Peyer's patch (tissue), 4 donors: Measurements from ENCODE around the gene OR14A2. TPM values are rescaled to one million over a fixed set of nuclear protein-coding genes. Genes with fewer than 3 reads are reported as not detected.
"Not testable (repeated sequence)": the region's sequence is repeated elsewhere in the genome, so short reads cannot be mapped to it uniquely, and the experiment has no call there.

ENCODE experiments used
- DNase-seq, 3 donors: peaks; one replicate each; pipeline ENCODE4 v3.0.0-alpha.2; 2017 to 2019
- H3K27ac ChIP-seq, 4 donors: fragments of 200-600 bp; sonication (generic); one replicate each; pipeline ENCODE4 v1.5.1; 2016 to 2019
- H3K27me3 ChIP-seq, 2 donors: fragments of 200-600 bp; sonication (generic); one replicate each; pipeline ENCODE4 v1.5.1; 2019
- H3K36me3 ChIP-seq, 3 donors: fragments of 200-600 bp; sonication (generic); one replicate each; pipeline ENCODE4 v1.5.1; 2016 to 2019
- H3K4me1 ChIP-seq, 4 donors: fragments of 200-600 bp; sonication (generic); one replicate each; pipeline ENCODE4 v1.5.1; 2016 to 2019
- H3K4me3 ChIP-seq, 4 donors: fragments of 200-600 bp; sonication (generic); 1 replicate in 3 of 4; 2 replicates in 1 of 4; pipeline ENCODE4 v1.5.1; 2016 to 2019; ENCODE audit warnings: mild to moderate bottlenecking in 1 of 4
- H3K9me3 ChIP-seq, 4 donors: fragments of 200-600 bp; sonication (generic); one replicate each; pipeline ENCODE4 v1.5.1; 2016 to 2019; ENCODE audit warnings: mild to moderate bottlenecking in 1 of 4
- POLR2A ChIP-seq, 2 donors: fragments of 450-650 bp; IDR thresholded peaks; one replicate each; pipeline ENCODE4 v1.5.1; 2017; ENCODE audit warnings: antibody characterized with exemption in 2 of 2, mild to moderate bottlenecking in 2 of 2, moderate library complexity in 2 of 2
- total RNA-seq, 4 donors: library from RNA; depleted of rRNA; stranded (reverse); fragments of >200 nt; gene quantifications; one replicate each; pipeline ENCODE4 v1.1.0, GENCODE V29; 2016
- TF ChIP-seq, protein P1 (sequence below), 6 experiments: fragments of 450-650 bp in 4 of 6; fragments of 200-600 bp in 2 of 6; sonication (generic) in 1 of 6; IDR thresholded peaks; one replicate each; pipeline ENCODE4 v1.5.1; 2017 to 2019; ENCODE audit warnings: antibody characterized with exemption in 6 of 6, mild to moderate bottlenecking in 3 of 6, moderate library complexity in 1 of 6

The OR14A2 gene
- not detected for total RNA-seq

DNA sequence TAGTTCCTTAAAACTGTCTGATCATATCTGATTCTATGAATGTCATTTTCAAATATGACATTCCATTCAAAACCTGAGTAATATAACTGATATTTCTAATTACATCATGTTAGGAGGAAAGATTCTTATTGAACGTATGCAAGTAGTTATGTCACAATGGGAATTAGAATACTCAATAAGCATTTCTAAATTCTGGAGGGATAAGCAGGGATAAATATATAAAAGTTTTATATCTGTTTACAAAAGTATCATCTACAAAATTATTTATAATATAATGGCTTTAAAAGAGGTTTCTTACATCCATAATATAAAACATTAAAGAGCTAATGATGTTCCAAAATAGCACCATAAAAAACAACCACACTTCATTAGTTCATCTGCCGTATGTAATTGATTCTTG lies at the start of gene OR14A2:
TSS of gene OR14A2 (minus strand) at position 101 of the 400 bp plus-strand sequence.
- H3K4me1 ChIP-seq = no peaks in the 10 kb centered on the region
- H3K27me3 ChIP-seq = no peaks in the 10 kb centered on the region
- no peak within 1 kb of the TSS for H3K4me3 ChIP-seq
- H3K36me3 ChIP-seq = no peaks in the 10 kb centered on the region
- no peak for DNase-seq
- H3K9me3 ChIP-seq = peaks cover 0 to 20% (median 0%) of the 10 kb centered on the region in 4 donors
- TF ChIP-seq, protein P1, sequence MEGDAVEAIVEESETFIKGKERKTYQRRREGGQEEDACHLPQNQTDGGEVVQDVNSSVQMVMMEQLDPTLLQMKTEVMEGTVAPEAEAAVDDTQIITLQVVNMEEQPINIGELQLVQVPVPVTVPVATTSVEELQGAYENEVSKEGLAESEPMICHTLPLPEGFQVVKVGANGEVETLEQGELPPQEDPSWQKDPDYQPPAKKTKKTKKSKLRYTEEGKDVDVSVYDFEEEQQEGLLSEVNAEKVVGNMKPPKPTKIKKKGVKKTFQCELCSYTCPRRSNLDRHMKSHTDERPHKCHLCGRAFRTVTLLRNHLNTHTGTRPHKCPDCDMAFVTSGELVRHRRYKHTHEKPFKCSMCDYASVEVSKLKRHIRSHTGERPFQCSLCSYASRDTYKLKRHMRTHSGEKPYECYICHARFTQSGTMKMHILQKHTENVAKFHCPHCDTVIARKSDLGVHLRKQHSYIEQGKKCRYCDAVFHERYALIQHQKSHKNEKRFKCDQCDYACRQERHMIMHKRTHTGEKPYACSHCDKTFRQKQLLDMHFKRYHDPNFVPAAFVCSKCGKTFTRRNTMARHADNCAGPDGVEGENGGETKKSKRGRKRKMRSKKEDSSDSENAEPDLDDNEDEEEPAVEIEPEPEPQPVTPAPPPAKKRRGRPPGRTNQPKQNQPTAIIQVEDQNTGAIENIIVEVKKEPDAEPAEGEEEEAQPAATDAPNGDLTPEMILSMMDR (IDR thresholded peaks at IDR 0.05) = no peak
- no peak for TF ChIP-seq POLR2A (IDR thresholded peaks at IDR 0.05)
- H3K27ac ChIP-seq = no peak within 1 kb of the TSS

DNA sequence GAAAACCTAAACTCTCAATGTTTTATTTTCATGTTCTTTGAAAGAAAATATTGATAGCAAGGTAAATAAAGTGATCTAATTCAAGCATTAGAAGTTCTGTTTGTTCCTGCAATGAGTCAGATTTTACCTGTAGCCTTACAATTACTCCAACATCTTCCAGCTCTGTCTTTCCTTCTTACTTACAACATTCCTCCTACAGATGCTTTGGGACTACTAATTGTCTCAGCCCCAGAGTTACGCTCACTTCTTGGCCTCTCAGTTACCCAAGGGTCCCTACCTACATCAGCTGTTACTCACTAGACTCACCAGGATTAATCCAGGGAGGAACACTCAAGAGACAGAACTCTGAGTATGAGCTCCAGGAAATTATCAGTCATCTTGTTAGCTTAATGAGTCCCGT lies 49.6 kb upstream of the OR14A2 start:
- no peak for TF ChIP-seq POLR2A (IDR thresholded peaks at IDR 0.05)
- TF ChIP-seq, protein P1 (IDR thresholded peaks at IDR 0.05) = no peak
- Histone ChIP-seq H3K27ac (no peak overlapping the region), H3K4me3 (no peak overlapping the region), H3K9me3 (peaks cover 0 to 4% (median 0%) of the 10 kb centered on the region in 4 donors), H3K36me3 (no peaks in the 10 kb centered on the region), H3K4me1 (no peaks in the 10 kb centered on the region), H3K27me3 (no peaks in the 10 kb centered on the region)
- DNase-seq = no peak

DNA sequence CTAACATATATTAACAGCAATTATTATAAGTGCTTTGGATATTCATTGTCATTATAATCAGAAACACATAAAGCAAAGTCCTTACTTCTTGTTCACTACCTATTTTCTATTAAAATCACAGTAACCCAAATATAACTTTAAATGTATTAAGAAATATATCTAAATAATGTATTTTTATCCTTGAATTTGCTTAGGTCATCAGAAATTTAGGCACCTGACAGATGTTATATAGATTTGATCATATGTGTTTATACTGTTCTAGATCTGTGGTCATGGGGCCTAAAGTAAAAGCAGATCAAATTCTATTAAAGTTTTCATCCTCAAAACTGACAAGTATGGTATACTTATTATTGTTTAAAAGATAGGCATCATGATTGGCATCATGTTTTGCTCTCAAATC lies 21.7 kb upstream of the OR14A2 start:
- H3K4me1 ChIP-seq = no peaks in the 10 kb centered on the region
- DNase-seq = no peak
- no peaks in the 10 kb centered on the region for H3K27me3 ChIP-seq
- H3K27ac ChIP-seq = no peak overlapping the region
- TF ChIP-seq, protein P1 (IDR thresholded peaks at IDR 0.05) = no peak
- TF ChIP-seq POLR2A (IDR thresholded peaks at IDR 0.05) = no peak
- H3K36me3 ChIP-seq = no peaks in the 10 kb centered on the region
- no peak overlapping the region for H3K4me3 ChIP-seq
- no peaks in the 10 kb centered on the region for H3K9me3 ChIP-seq

DNA sequence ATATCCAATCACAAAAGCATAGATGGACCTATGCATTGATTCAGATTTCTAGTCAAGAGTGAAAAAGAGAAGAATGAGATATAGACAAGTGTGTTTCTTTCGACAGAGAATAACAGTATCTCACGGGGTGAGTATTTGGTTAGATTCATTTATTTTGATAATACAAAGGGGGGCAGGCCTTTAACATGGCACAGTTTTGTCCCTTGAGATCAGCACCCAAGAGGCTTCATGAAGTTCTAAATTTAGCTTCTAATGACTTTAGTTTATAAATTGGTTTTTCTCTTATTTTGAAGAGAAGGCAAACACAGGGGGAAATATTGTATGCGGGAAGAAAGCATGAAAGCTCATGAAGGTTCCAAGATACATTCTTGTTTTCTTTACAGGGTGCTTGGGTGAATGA lies 12.5 kb upstream of the OR14A2 start, which contains the start of gene OR1C1:
TSS of gene OR1C1 (minus strand) at position 101 of the 400 bp plus-strand sequence. CDS start 2,150 bp downstream, outside the sequence.
- H3K9me3 ChIP-seq = no peaks in the 10 kb centered on the region
- H3K27me3 ChIP-seq = no peaks in the 10 kb centered on the region
- H3K4me1 ChIP-seq = no peaks in the 10 kb centered on the region
- H3K27ac ChIP-seq = no peak within 1 kb of the TSS
- H3K36me3 ChIP-seq = no peaks in the 10 kb centered on the region
- no peak for DNase-seq
- TF ChIP-seq POLR2A (IDR thresholded peaks at IDR 0.05) = no peak
- TF ChIP-seq, protein P1 (IDR thresholded peaks at IDR 0.05) = no peak
- no peak within 1 kb of the TSS for H3K4me3 ChIP-seq

DNA sequence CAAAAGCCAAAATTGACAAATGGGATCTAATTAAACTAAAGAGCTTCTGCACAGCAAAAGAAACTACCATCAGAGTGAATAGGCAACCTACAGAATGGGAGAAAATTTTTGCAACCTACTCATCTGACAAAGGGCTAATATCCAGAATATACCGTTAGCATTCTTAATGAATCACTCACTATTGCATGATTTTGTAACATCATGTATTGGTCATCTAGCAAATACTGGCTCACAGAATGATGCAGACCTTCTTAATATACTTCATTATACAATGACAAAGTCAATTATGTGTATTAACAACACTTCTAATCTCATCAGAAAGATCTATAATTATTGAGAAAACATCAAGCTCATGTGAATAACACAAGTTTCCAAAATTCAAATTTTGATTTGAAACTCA lies 6.4 kb upstream of the OR14A2 start:
- H3K4me1 ChIP-seq, H3K36me3 ChIP-seq, H3K4me3 ChIP-seq, H3K27me3 ChIP-seq, DNase-seq, H3K27ac ChIP-seq: not testable (repeated sequence)
- peaks cover 0 to 16% (median 0%) of the 10 kb centered on the region in 4 donors for H3K9me3 ChIP-seq

DNA sequence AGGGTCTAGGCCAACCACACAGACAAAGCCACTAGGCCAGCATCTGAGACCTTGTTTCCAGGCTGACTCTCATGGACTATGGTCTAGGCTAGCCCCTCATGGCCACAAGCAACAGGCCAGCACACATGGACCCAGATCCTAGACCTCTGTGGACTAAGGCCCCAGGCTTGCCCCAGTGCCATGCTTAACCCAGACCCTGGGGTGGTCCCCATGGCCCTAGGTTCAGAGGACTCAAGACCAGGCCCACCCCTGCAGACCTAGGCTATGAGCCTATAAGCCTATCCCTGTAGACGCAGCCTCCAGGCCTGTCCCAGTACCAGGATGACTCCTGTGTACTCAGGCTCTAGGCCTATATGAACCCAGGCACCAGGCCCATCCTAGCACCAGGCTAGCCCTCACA lies 1.9 kb upstream of the OR14A2 start:
- Histone ChIP-seq H3K4me3 (no peak overlapping the region), H3K27ac (no peak overlapping the region), H3K9me3 (peaks cover 0 to 20% (median 0%) of the 10 kb centered on the region in 4 donors), H3K36me3 (no peaks in the 10 kb centered on the region), H3K27me3 (no peaks in the 10 kb centered on the region), H3K4me1 (no peaks in the 10 kb centered on the region)
- TF ChIP-seq, protein P1 (IDR thresholded peaks at IDR 0.05) = no peak
- TF ChIP-seq POLR2A (IDR thresholded peaks at IDR 0.05) = no peak
- DNase-seq = no peak
